Uterus (tissue), 4 donors: ENCODE data around the gene BOD1. TPM values are rescaled to one million over a fixed set of nuclear protein-coding genes. Genes with fewer than 3 reads are reported as not detected.

ENCODE experiments used
- DNase-seq, 2 donors: peaks; one replicate each; pipeline ENCODE4 v3.0.0-alpha.2; 2019 to 2020
- H3K27ac ChIP-seq, 2 donors: fragments of 200-600 bp; sonication (generic); 1 replicate in 1 of 2; 2 replicates in 1 of 2; pipeline ENCODE4 v1.5.1; 2016 to 2018
- H3K27me3 ChIP-seq, 2 donors: fragments of 200-600 bp; sonication (generic); one replicate each; pipeline ENCODE4 v1.5.1; 2018 to 2019; ENCODE audit warnings: control low read depth in 1 of 2
- H3K36me3 ChIP-seq, 2 donors: fragments of 200-600 bp; sonication (generic); one replicate each; pipeline ENCODE4 v1.5.1; 2019; ENCODE audit warnings: control low read depth in 1 of 2
- H3K4me1 ChIP-seq, 2 donors: fragments of 200-600 bp; sonication (generic); one replicate each; pipeline ENCODE4 v1.5.1; 2018 to 2019; ENCODE audit warnings: control low read depth in 1 of 2
- H3K4me3 ChIP-seq, 2 donors: fragments of 200-600 bp; sonication (generic); 1 replicate in 1 of 2; 2 replicates in 1 of 2; pipeline ENCODE4 v1.5.1; 2018 to 2019; ENCODE audit warnings: mild to moderate bottlenecking in 1 of 2
- H3K9me3 ChIP-seq, 2 donors: fragments of 200-600 bp; sonication (generic); one replicate each; pipeline ENCODE4 v1.5.1; 2019; ENCODE audit warnings: control low read depth in 1 of 2
- POLR2A ChIP-seq, 2 donors: fragments of 450-650 bp; IDR thresholded peaks; one replicate each; pipeline ENCODE4 v1.6.1; 2016; ENCODE audit warnings: antibody characterized with exemption in 2 of 2, mild to moderate bottlenecking in 1 of 2, moderate library complexity in 1 of 2
- intact Hi-C: fragments of 100-400 bp; cut with DNase I; formaldehyde crosslinking; loops from one replicate; pipeline ENCODE4 v1.15.1; 2023; ENCODE audit warnings: low total_unique reads
- total RNA-seq, 4 donors: library from RNA; depleted of rRNA in 3 of 4; stranded (reverse); fragments of >200 nt in 3 of 4; gene quantifications; one replicate each; pipeline versions ENCODE4 v1.1.0 to v1.2.4, GENCODE V29; 2014 to 2023
- TF ChIP-seq, protein P1 (sequence below), 4 experiments: fragments of 200-600 bp in 2 of 4; fragments of 450-650 bp in 2 of 4; sonication (generic) in 2 of 4; IDR thresholded peaks; one replicate each; pipeline ENCODE4 v1.5.1; 2016 to 2019; ENCODE audit warnings: antibody characterized with exemption in 4 of 4, mild to moderate bottlenecking in 2 of 4, moderate library complexity in 1 of 4
- donor health status: DM: yes; HTN: yes; CAD: no.

BOD1 gene
- total RNA-seq, 4 donors from 2014 or later = 48.2 to 64.8 (median 57.2) TPM

DNA sequence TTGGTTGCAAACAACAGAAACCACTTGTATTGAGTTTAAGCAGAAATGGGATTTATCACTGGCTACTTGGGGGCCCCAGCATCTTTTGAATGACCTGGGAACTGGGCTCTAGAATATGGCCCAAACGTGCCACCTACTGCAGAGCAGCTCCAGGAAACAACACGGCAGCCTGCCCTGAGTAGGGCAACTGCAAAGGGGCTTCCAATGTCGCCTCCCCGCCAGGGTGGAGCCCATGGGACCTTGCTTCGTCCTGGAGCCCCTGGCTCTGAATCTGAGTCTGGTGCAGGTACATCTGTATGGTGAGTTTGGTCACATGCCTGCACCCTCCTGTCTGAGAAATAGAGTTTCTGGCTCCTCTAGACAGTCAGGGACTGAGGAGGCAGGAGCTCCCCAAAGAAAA is 38.6 kb downstream of the BOD1 start:
- Histone ChIP-seq H3K4me1 (no peaks in the 10 kb centered on the region), H3K27ac (no peak overlapping the region), H3K4me3 (no peak overlapping the region), H3K9me3 (no peaks in the 10 kb centered on the region), H3K36me3 (no peaks in the 10 kb centered on the region), H3K27me3 (no peaks in the 10 kb centered on the region)
- DNase-seq = no peak
- TF ChIP-seq, protein P1, sequence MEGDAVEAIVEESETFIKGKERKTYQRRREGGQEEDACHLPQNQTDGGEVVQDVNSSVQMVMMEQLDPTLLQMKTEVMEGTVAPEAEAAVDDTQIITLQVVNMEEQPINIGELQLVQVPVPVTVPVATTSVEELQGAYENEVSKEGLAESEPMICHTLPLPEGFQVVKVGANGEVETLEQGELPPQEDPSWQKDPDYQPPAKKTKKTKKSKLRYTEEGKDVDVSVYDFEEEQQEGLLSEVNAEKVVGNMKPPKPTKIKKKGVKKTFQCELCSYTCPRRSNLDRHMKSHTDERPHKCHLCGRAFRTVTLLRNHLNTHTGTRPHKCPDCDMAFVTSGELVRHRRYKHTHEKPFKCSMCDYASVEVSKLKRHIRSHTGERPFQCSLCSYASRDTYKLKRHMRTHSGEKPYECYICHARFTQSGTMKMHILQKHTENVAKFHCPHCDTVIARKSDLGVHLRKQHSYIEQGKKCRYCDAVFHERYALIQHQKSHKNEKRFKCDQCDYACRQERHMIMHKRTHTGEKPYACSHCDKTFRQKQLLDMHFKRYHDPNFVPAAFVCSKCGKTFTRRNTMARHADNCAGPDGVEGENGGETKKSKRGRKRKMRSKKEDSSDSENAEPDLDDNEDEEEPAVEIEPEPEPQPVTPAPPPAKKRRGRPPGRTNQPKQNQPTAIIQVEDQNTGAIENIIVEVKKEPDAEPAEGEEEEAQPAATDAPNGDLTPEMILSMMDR (IDR thresholded peaks at IDR 0.05) = no peak
- no peak for TF ChIP-seq POLR2A (IDR thresholded peaks at IDR 0.05)
- intact Hi-C loops = no loop called here

DNA sequence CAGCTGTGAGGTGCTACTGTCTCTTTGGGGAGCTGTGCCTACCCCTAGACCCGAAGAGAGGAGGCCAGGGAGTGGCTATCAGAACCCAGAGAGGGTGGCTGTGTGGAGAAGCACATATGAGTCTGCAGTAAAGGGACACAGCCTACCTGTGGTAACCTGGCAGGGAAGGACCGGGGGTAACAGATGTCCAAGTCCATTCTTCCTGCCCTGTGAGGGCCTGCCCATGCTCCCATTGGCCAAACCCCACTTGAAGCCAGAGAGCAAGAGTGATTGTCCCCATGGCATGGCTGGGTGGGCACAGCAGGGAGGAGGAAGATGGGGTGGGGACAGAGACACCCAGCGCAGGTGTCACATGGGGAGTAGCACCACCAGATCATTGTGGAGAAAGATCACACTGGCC is 39.3 kb downstream of the BOD1 start:
- TF ChIP-seq POLR2A (IDR thresholded peaks at IDR 0.05) = no peak
- TF ChIP-seq, protein P1 (IDR thresholded peaks at IDR 0.05) = no peak
- Histone ChIP-seq H3K27ac (no peak overlapping the region), H3K4me3 (no peak overlapping the region), H3K9me3 (no peaks in the 10 kb centered on the region), H3K36me3 (no peaks in the 10 kb centered on the region), H3K4me1 (no peaks in the 10 kb centered on the region), H3K27me3 (no peaks in the 10 kb centered on the region)
- intact Hi-C loops = no loop called here
- DNase-seq = no peak

DNA sequence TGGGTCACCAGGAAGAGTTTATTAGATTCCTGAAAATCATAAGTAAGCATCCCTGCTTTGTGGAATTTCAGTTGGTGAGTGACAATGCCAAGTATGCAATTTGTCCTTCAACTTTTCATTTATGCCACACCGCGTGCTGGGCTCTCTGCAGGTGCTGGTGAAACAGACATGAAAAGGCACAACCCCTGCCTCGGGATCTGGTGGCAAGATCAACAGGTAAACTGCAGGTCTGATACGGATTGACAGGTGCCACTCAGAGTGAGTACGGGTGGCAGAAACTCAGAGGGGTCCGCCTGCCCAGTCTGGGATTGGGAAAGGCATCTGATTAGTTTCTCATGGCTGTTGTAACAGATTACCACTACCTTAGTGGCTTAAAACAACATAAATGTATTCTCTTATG is 40.5 kb downstream of the BOD1 start:
- intact Hi-C loops = no loop called here
- H3K4me3 ChIP-seq = no peak overlapping the region
- no peak for TF ChIP-seq POLR2A (IDR thresholded peaks at IDR 0.05)
- TF ChIP-seq, protein P1 (IDR thresholded peaks at IDR 0.05) = no peak
- no peaks in the 10 kb centered on the region for H3K36me3 ChIP-seq
- H3K4me1 ChIP-seq = no peaks in the 10 kb centered on the region
- H3K27ac ChIP-seq = no peak overlapping the region
- H3K27me3 ChIP-seq = no peaks in the 10 kb centered on the region
- no peaks in the 10 kb centered on the region for H3K9me3 ChIP-seq
- DNase-seq = no peak

DNA sequence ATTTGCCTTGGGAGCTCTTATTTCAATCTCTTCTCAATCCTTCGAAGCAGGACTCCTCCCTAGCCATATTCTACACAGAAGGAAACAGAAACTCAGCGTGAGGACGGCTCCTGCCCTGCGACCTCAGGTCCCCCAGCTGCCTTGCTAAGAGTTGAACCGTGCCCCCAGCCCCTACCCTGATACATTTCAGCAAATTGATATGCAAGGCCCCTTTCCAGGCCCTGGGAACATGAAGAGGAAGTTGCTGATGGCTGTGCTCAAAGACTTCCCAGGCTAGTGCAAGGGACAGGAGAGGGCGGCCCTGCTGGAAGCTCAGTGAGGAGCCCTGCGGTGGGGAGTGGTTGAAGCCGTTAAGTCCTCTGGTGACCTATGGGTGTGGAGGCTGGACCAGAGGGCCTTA is 41.5 kb downstream of the BOD1 start:
- TF ChIP-seq, protein P1 (IDR thresholded peaks at IDR 0.05) = no peak
- no peak for TF ChIP-seq POLR2A (IDR thresholded peaks at IDR 0.05)
- no peaks in the 10 kb centered on the region for H3K4me1 ChIP-seq
- DNase-seq = no peak
- H3K4me3 ChIP-seq = no peak overlapping the region
- H3K9me3 ChIP-seq = no peaks in the 10 kb centered on the region
- H3K27ac ChIP-seq = no peak overlapping the region
- H3K27me3 ChIP-seq = no peaks in the 10 kb centered on the region
- no peaks in the 10 kb centered on the region for H3K36me3 ChIP-seq
- intact Hi-C loops = no loop called here

DNA sequence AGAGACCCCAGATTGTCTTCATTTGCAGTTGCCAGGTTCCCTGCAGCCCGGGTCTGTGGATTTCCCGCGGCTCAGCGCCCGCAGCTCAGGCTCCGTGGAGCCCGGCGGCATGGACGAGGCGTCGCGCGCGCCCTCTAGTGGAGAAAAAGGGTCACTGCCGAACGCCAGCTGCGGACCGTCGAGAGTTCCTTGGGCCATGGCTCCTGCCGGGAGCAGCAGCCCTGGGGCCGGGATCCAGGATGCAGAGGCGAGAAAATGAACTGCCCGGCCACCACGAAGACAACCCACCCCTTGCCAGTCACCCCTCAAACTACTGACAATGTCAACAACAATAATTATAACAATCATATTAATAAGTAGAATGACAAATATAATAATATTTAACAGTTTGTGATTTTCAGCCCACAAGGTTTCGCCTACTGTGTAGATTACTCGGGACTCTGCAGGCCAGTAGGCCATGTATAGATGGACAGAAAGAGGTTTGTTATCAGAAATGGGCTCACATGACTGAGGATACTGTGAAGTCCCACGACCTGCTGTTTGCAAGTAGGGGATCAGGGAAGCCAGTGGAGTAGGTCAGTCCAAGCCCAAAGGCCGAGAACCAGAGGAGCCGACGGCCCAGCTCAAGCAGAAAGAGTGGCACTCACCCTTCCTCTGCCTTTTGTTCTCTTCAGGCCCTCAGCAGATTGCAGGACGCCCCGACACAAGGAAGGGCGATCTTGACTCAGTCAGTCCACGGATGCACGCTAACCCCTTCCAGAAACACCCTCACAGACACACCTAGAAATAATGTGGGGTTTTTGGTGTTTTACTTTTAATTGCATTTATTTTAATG is 43.1 kb downstream of the BOD1 start:
- TF ChIP-seq, protein P1 (IDR thresholded peaks at IDR 0.05) = peak; percentile 82 to 93 (median 88)
- TF ChIP-seq POLR2A (IDR thresholded peaks at IDR 0.05) = no peak
- Histone ChIP-seq H3K4me1 (no peaks in the 10 kb centered on the region), H3K36me3 (no peaks in the 10 kb centered on the region), H3K27ac (no peak overlapping the region), H3K9me3 (peaks cover 0 to 4% of the 10 kb centered on the region in 2 donors), H3K4me3 (no peak overlapping the region), H3K27me3 (no peaks in the 10 kb centered on the region)
- DNase-seq = peak; percentile 32 to 76
- intact Hi-C loops = no loop called here
